ENCODE data around the gene LRRC43.
"Not testable (repeated sequence)": the region's sequence is repeated elsewhere in the genome, so short reads cannot be mapped to it uniquely, and the experiment has no call there.

LRRC43 gene

DNA sequence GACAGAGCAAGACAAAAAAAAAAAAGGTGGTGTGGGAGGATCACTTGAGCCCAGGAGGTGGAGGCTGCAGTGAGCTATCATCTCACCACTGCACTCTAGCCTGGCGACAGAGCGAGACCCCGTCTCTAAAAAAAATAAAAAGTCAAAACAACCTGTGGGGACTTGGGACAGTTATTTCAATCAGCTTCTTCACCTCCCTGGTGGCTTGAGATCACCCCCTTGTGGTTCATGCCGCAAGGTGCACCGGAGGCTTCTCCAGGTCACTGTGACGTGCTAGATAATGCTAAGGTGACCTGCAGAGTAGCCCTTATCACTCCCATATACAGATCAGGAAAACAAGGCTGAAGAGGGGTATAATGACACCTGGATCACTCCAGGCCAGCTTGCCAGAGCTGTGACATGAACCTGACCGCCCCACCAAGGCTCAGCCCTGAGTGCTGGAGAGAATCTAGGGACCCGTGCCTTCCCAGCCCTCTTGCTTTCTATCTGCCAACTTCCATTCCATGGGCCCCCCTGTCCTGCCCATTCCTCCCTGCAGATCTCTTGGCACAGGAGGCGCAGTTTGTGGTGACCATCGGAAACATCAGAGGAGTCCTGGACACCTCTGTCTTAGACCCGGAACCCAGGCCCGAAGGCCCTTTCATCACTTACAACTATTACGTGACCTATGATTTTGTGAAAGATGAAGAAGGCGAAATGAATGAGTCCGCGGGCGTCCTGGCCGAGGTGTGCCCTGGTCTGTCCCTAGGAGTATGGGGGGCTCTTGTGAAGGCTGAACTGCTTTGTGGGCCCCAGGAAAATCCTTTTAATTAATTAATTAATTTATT, 8.1 kb downstream of the LRRC43 start:
- peak in 1 of 2 donors; percentile 51 for DNase-seq (ENCODE audit: low read depth in 2 of 2)

GRCh38 chr12:122192441-122192840, 9.5 kb downstream of the LRRC43 start:
- DNase-seq (ENCODE audit: low read depth in 2 of 2) = no peak

GRCh38 chr12:122194804-122195203, 11.9 kb downstream of the LRRC43 start:
- DNase-seq (ENCODE audit: low read depth in 2 of 2) = no peak

- DNase-seq (ENCODE audit: low read depth in 2 of 2) = no peak
Measured at GRCh38 chr12:122195405-122195804, 12.5 kb downstream of the LRRC43 start.

GRCh38 chr12:122197612-122197966, 14.7 kb downstream of the LRRC43 start:
- no peak for DNase-seq (ENCODE audit: low read depth in 2 of 2)

DNA sequence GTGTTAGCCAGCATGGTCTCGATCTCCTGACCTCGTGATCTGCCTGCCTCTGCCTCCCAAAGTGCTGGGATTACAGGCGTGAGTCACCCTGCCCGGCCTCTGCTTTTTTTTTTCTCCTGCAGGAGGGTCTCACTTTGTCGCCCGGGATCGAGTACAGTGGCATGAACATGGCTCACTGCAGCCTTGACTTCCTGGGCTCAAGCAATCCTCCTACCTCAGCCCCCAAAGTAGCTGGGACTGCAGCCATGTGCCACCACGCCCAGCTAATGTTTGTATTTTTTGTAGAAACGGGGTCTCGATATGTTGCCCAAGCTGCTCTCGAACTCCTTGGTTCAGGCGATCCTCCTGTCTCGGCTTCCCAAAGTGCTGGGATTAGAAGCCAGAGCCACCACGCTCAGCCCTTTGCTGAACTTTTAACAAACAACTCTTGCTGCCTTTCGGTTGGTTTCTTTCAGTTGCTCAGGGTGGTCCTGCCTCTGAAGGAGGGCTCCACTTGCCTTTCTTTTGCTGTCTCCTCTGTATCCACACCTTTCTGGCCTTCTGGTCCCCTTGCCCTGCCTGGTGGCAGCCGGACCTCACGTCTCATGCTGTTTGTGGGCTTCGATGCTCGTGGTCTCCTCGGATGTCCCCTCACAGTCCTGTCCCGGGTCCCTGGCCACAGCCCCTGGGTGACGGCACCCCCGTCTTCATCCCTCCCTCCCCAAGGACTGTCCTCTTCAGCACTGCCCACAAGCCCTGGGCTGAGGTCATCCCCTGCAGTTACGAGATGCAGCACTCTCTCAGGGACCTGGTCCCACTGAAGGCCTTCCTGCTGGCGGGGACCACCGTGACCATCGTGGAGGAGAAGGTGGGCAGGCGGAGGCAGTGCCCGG, 16.8 kb downstream of the LRRC43 start:
- DNase-seq (ENCODE audit: low read depth in 2 of 2) = no peak

- DNase-seq (ENCODE audit: low read depth in 2 of 2) = no peak
Measured at GRCh38 chr12:122200541-122201175, 17.7 kb downstream of the LRRC43 start.

GRCh38 chr12:122201381-122201780, 18.5 kb downstream of the LRRC43 start:
- no peak for DNase-seq (ENCODE audit: low read depth in 2 of 2)

DNA sequence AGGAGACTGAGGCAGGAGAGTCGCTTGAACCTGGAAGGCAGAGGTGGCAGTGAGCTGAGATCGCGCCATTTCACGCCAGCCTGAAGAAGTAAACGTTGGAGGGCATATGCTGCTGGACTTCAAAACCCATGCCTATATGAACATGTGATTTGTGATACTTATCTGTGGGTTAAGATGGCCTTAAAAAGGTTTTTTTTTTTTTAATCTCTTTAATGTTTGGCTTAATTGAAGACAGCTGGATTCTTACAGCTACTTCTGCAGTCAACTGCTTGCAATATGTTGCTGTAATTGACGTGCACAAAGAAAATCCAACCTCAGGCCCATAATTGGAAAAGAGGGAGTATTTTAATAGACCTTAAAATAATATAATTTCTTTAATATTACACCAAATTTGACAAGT, 19.1 kb downstream of the LRRC43 start:
- no peak for DNase-seq (ENCODE audit: low read depth in 2 of 2)

GRCh38 chr12:122202811-122203210, 19.9 kb downstream of the LRRC43 start:
- not testable (repeated sequence) for DNase-seq (ENCODE audit: low read depth in 2 of 2)

GRCh38 chr12:122203301-122204166, 20.6 kb downstream of the LRRC43 start, which contains the start of gene B3GNT4:
Gene B3GNT4, plus strand, starts transcription at chr12:122203709. Its CDS starts 910 bp downstream, at chr12:122204619.
- peak; percentile 58 to 65 for DNase-seq (ENCODE audit: low read depth in 2 of 2)

GRCh38 chr12:122204167-122205052, 21.5 kb downstream of the LRRC43 start:
- no peak for DNase-seq (ENCODE audit: low read depth in 2 of 2)

DNA sequence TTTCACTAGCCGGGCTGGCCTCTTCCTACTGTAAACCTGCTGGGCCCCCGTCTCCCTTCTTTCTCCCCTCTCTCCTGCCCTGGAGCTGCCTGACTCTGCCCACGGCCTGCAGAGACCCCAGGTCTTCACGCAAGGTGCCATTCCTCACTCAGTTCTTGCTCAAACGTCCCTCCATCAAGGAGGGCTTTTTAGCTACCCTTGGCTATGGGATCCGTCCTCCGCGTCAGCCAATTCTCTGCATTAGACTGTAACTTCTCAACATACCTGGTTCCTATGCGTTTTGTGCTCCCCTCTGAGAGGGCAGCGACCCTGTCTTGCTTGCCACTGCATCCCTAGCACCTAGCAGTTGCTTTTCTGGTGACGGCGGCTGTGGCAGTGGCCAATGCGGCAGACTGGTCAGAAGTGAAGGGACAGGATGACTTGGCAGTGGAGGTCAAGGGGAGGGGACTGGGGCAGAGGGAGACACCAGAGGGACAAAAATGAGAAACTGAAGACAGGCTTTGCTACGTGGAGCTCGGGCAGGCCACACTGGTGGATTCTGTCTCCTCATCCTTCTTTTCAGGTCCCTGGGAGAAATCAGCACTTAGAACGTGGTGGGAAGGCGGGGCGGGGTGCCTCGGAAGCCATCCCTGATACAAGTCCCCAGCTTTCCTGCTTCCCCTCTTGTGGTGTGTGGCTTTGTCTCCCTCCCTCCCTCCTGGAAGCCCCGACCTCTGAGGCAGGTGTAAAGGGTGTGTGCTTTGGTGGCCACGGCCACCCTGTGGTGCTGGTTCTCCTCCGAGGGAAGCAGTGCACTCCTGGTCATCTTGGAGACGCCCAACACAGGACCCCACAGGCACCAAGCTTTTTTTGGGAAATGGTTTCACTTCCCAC, 22.4 kb downstream of the LRRC43 start:
- DNase-seq (ENCODE audit: low read depth in 2 of 2) = no peak

DNA sequence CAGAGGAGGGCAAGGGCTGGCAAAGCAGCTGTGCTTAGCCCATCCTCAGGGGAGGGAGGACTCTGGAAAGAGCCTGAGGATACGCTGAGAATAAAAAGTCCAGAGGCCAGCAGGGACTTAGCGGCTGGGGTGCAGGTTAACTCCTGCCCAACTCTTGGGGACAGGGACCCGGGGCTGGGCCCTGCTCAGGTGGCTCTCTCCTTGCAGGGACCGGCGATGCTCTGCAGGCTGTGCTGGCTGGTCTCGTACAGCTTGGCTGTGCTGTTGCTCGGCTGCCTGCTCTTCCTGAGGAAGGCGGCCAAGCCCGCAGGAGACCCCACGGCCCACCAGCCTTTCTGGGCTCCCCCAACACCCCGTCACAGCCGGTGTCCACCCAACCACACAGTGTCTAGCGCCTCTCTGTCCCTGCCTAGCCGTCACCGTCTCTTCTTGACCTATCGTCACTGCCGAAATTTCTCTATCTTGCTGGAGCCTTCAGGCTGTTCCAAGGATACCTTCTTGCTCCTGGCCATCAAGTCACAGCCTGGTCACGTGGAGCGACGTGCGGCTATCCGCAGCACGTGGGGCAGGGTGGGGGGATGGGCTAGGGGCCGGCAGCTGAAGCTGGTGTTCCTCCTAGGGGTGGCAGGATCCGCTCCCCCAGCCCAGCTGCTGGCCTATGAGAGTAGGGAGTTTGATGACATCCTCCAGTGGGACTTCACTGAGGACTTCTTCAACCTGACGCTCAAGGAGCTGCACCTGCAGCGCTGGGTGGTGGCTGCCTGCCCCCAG, 23.4 kb downstream of the LRRC43 start:
- DNase-seq (ENCODE audit: low read depth in 2 of 2) = no peak

- DNase-seq (ENCODE audit: low read depth in 2 of 2) = no peak
Measured at GRCh38 chr12:122206976-122207375, 24.1 kb downstream of the LRRC43 start.

DNA sequence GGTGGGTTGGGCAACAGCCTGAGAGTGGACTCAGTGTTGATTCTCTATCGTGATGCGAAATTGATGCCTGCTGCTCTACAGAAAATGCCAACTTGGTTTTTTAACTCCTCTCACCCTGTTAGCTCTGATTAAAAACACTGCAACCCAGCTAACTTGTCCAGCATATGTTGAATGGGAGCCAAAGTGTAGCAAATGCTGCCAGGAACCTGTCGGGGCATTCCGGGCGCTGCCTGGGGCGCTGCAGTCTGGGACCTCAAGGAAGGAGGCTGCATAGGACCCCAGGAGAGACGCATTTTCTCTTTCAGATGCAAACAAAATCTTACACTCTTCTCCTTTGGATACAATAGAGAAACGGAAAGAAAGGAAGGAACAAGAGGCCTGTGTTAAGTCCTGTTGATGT, 24.5 kb downstream of the LRRC43 start:
- DNase-seq (ENCODE audit: low read depth in 2 of 2) = no peak

GRCh38 chr12:122208073-122208820, 25.3 kb downstream of the LRRC43 start:
- no peak for DNase-seq (ENCODE audit: low read depth in 2 of 2)

DNA sequence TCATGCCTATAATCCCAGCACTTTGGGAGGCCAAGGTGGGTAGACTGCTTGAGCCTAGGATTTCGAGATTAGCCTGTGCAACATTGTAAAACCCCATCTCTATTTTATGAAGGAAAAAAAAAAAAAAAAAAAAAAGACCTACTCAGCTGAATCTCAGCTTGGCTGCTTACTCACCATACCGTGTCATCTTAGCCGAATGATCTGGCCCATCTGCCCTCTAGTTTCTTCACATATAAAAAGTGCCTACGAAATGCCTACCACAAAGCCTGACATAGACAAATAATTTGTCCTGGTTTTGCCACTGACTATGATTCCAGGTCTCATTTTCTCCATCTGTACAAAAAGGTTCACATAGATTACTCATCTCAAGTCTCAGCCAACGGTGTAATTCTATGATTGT, 32.8 kb downstream of the LRRC43 start:
- no peak for DNase-seq (ENCODE audit: low read depth in 2 of 2)
